Measurements from ENCODE around the gene EYA2. TPM values are rescaled to one million over a fixed set of nuclear protein-coding genes. Genes with fewer than 3 reads are reported as not detected.

Gene EYA2
- total RNA-seq, 4 donors from 2014 or later, result 9.9 to 20.1 (median 13.8) TPM

DNA sequence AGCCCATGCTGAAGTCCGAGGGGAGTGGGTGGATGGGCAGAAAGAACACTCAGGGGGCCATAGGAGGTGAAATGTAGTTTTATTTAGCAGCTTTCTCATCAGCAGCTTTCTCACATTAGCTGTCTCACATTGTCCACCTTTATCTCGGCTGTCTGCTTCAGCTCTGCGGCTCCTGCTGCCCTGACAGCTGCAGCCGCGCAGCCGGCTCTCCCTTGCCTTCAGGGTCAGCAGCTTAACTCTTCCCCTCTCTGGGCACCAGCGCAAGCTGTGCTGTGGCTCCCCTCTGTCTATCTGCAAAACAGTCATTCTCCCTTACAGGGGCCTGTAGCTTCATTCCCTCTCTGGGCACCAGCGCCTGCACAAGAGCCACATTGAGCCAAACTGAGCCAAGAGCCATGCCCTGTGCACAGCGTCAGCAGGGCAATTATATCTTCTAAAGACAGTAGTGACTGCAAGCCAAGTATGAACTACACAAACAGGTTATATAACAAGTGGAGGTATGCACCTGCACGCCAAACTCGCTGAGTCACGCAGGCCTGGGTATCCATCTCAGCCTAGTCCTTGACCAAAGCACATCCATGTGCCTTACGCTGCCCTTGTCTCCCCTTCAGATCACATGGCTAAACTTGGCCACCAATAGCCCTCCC lies 198.8 kb downstream of the EYA2 start:
- DNase-seq, result no peak
- TF ChIP-seq, protein P1, sequence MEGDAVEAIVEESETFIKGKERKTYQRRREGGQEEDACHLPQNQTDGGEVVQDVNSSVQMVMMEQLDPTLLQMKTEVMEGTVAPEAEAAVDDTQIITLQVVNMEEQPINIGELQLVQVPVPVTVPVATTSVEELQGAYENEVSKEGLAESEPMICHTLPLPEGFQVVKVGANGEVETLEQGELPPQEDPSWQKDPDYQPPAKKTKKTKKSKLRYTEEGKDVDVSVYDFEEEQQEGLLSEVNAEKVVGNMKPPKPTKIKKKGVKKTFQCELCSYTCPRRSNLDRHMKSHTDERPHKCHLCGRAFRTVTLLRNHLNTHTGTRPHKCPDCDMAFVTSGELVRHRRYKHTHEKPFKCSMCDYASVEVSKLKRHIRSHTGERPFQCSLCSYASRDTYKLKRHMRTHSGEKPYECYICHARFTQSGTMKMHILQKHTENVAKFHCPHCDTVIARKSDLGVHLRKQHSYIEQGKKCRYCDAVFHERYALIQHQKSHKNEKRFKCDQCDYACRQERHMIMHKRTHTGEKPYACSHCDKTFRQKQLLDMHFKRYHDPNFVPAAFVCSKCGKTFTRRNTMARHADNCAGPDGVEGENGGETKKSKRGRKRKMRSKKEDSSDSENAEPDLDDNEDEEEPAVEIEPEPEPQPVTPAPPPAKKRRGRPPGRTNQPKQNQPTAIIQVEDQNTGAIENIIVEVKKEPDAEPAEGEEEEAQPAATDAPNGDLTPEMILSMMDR (IDR thresholded peaks at IDR 0.05), result no peak

DNA sequence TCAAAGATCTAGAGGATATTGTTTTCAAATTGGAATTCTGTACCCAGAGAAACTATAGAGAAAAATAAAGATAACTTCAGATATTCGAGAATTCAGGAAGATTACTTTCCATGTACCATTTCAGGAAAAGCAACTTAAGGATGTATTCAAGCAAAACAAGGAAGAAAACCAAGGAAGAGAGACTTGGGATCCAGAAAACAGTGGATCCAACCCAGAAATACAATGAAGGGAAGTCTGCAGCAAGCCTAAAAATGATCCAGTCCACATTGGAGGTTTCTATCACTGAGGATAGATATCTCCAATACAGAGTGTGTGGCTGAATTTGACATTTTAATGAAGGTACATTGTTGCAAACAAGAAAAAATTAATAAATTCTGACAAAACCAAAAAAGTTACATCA lies 201.0 kb downstream of the EYA2 start:
- Histone ChIP-seq H3K27ac (no peak overlapping the region), H3K4me1 (no peaks in the 10 kb centered on the region), H3K4me3 (replicated peaks in 1 of 3) (no peak overlapping the region), H3K36me3 (peaks cover 0 to 4% of the 10 kb centered on the region in 2 donors), H3K9me3 (no peaks in the 10 kb centered on the region), H3K27me3 (no peaks in the 10 kb centered on the region)
- TF ChIP-seq, protein P1 (IDR thresholded peaks at IDR 0.05), result no peak
- no peak for TF ChIP-seq POLR2A (IDR thresholded peaks at IDR 0.05)
- intact Hi-C loops (cut with DNase I), result no loop called here
- DNase-seq, result no peak
- WGBS, 2 donors, result 67 to 78% methylated on average over 1 of the region's 1 CpG

More for the DNA sequence above, 198.8 kb downstream of the EYA2 start:
- intact Hi-C loops (cut with DNase I), result no loop called here
- Histone ChIP-seq H3K9me3 (no peaks in the 10 kb centered on the region), H3K27me3 (no peaks in the 10 kb centered on the region), H3K4me1 (no peaks in the 10 kb centered on the region), H3K36me3 (peaks cover 0 to 4% of the 10 kb centered on the region in 2 donors), H3K27ac (no peak overlapping the region), H3K4me3 (replicated peaks in 1 of 3) (no peak overlapping the region)
- 92% methylated on average over 13 of the region's 13 CpGs for WGBS, 2 donors

DNA sequence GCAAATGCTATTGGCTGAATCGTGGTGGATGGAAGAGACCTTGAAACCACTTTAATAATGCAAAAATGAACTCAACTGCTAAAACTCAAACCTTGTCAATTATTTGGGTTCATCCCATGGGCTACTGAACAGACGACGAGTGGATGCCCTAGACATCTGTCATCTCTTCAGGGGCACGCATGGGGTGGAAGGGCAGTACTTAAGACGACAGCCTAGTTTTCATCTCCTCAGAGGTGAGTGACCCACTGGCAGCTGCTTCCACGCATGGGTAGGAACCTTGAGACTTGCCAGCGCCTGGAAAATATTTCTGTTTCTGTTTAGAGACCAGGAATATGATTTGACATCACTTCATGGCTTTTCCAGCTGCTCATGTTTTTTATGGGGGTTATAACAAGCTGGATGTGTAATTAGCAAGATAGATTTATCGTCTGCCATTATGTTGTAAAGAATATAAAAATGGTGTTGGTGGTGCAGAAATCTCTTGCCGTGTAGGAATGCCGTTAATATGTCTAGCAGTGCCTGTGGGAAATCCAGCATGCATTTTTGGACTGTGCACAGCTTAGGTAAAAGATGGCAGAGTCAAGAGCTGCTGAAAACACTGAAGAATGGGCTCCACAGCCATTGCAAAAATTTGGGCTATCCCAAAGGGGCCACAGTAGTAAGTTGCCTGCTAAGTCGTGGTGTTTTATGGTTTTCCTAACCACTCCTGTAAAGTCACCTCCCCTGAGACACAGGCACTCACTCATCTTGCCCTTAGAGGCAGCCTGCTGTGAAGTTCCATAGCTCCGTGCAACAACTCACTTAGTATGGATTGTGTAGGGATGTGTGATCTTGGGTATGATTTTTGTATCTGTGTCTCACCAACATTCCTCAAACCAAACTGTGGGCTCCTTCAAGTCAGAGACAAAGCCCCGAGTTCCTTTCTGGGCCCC lies 203.3 kb downstream of the EYA2 start:
- DNase-seq, result no peak
- Histone ChIP-seq H3K36me3 (peaks cover 0 to 4% of the 10 kb centered on the region in 2 donors), H3K27ac (no peak overlapping the region), H3K4me1 (no peaks in the 10 kb centered on the region), H3K9me3 (no peaks in the 10 kb centered on the region), H3K27me3 (no peaks in the 10 kb centered on the region), H3K4me3 (replicated peaks in 1 of 3) (no peak overlapping the region)
- intact Hi-C loops (cut with DNase I), result no loop called here
- 82 to 84% methylated on average over 13 of the region's 13 CpGs for WGBS, 2 donors
- no peak for TF ChIP-seq POLR2A (IDR thresholded peaks at IDR 0.05)
- TF ChIP-seq, protein P1 (IDR thresholded peaks at IDR 0.05), result no peak

DNA sequence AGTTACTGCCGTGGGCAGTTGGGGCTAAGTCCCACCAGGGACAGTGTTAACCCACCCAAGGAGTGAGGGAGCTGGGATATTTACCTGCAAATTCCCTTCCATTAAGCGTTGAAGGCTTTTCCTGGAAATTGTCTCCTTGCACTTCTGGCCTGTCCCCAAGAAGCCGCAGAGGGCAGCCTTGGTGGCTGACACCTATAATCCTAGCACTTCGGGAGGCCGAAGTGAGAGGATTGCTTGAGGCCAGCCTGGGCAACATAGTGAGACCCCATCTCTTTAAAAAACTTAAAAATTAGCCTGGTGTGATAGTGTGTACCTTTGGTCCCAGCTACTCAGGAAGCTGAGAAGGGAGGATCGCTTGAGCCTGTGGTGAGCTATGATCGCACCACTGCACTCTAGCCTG lies 204.4 kb downstream of the EYA2 start:
- Histone ChIP-seq H3K4me3 (replicated peaks in 1 of 3) (no peak overlapping the region), H3K36me3 (peaks cover 0 to 4% of the 10 kb centered on the region in 2 donors), H3K27me3 (no peaks in the 10 kb centered on the region), H3K4me1 (no peaks in the 10 kb centered on the region), H3K9me3 (no peaks in the 10 kb centered on the region), H3K27ac (no peak overlapping the region)
- DNase-seq, result no peak
- 91 to 95% methylated on average over 6 to 7 of the region's 7 CpGs for whole genome bisulfite sequencing, 2 donors
- TF ChIP-seq, protein P1 (IDR thresholded peaks at IDR 0.05), result no peak
- no peak for TF ChIP-seq POLR2A (IDR thresholded peaks at IDR 0.05)
- intact Hi-C loops (cut with DNase I), result no loop called here
